ENCODE results near the gene S100A6.

- TF ChIP-seq, protein P1, sequence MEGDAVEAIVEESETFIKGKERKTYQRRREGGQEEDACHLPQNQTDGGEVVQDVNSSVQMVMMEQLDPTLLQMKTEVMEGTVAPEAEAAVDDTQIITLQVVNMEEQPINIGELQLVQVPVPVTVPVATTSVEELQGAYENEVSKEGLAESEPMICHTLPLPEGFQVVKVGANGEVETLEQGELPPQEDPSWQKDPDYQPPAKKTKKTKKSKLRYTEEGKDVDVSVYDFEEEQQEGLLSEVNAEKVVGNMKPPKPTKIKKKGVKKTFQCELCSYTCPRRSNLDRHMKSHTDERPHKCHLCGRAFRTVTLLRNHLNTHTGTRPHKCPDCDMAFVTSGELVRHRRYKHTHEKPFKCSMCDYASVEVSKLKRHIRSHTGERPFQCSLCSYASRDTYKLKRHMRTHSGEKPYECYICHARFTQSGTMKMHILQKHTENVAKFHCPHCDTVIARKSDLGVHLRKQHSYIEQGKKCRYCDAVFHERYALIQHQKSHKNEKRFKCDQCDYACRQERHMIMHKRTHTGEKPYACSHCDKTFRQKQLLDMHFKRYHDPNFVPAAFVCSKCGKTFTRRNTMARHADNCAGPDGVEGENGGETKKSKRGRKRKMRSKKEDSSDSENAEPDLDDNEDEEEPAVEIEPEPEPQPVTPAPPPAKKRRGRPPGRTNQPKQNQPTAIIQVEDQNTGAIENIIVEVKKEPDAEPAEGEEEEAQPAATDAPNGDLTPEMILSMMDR (IDR thresholded peaks at IDR 0.05) = no peak
- no peak for TF ChIP-seq POLR2A (IDR thresholded peaks at IDR 0.05)
These were observed 22.8 kb downstream of the S100A6 start for GRCh38 chr1:153513023-153513422.
